SK-N-SH (cell line): ENCODE results near the gene BTF3. TPM values are rescaled to one million over a fixed set of nuclear protein-coding genes. Genes with fewer than 3 reads are reported as not detected.
A peak's percentile ranks its signal among the peaks of the same experiment; 100 is the strongest.

ENCODE experiments used
- CTCF ChIA-PET: fragments of 300-600, 350-600 bp; formaldehyde crosslinking; extraction: SDS; loops from one replicate; lab custom pipeline; 2021; lab: Yijun Ruan, JAX
- POLR2A ChIA-PET: fragments of 350-600 bp; sonication (Branson Sonifier 250); formaldehyde crosslinking; extraction: SDS; loops from one replicate; lab custom pipeline; 2020; ENCODE audit warnings: antibody characterized with exemption, inconsistent platforms; lab: Yijun Ruan, JAX
- DNase-seq: peaks from one replicate; pipeline ENCODE4 v3.0.0; 2012
- H2AFZ ChIP-seq: fragments of 200-600 bp; sonication (generic); 2 replicates; pipeline ENCODE4 v1.8.1; 2016; ENCODE audit warnings: antibody characterized with exemption, mild to moderate bottlenecking, low read depth
- H3F3A ChIP-seq: fragments of 200-600 bp; sonication (generic); replicated peaks from 2 replicates; pipeline ENCODE3; 2016; ENCODE audit warnings: antibody characterized with exemption, mild to moderate bottlenecking; ENCODE audit not compliant: insufficient read depth
- H3K27ac ChIP-seq, 2 experiments: fragments of 200-500 bp in 1 of 2; fragments of 200-600 bp in 1 of 2; sonication (Bioruptor generic) in 1 of 2; sonication (generic), shearing (Covaris generic) in 1 of 2; 2 replicates each; pipeline versions ENCODE4 v1.5.1 to v1.6.1; 2014 to 2016; ENCODE audit warnings: low read depth in 2 of 2, inconsistent platforms in 1 of 2, low read length in 1 of 2, mild to moderate bottlenecking in 1 of 2, mixed read lengths in 1 of 2
- H3K27me3 ChIP-seq: fragments of 200-600 bp; sonication (generic), shearing (Covaris generic); 2 replicates; pipeline ENCODE4 v1.6.1; 2016; ENCODE audit warnings: mixed run types; ENCODE audit not compliant: insufficient read depth
- H3K36me3 ChIP-seq, 2 experiments: fragments of 200-500 bp in 1 of 2; fragments of 200-600 bp in 1 of 2; sonication (Bioruptor generic) in 1 of 2; sonication (generic) in 1 of 2; replicated peaks in 1 of 2; 2 replicates each; pipeline versions ENCODE3 to v1.5.1; 2014 to 2016; ENCODE audit warnings: low read length in 1 of 2, mild to moderate bottlenecking in 1 of 2; ENCODE audit not compliant: insufficient read depth in 2 of 2, control insufficient read depth in 1 of 2
- H3K4me1 ChIP-seq, 2 experiments: fragments of 200-500 bp in 1 of 2; fragments of 200-600 bp in 1 of 2; sonication (Bioruptor generic) in 1 of 2; sonication (generic), shearing (Covaris generic) in 1 of 2; 2 replicates each; pipeline versions ENCODE4 v1.5.1 to v1.6.1; 2014 to 2016; ENCODE audit warnings: low read depth in 1 of 2, low read length in 1 of 2, mixed run types in 1 of 2; ENCODE audit not compliant: insufficient read depth in 2 of 2, control insufficient read depth in 1 of 2
- H3K4me2 ChIP-seq: fragments of 200-600 bp; sonication (generic), shearing (Covaris generic); 2 replicates; pipeline ENCODE4 v1.6.1; 2017; ENCODE audit warnings: mixed run types
- H3K4me3 ChIP-seq, 2 experiments: fragments of 200-500 bp in 1 of 2; fragments of 200-600 bp in 1 of 2; sonication (Bioruptor generic) in 1 of 2; sonication (generic), shearing (Covaris generic) in 1 of 2; 2 replicates each; pipeline versions ENCODE4 v1.5.1 to v1.8.1; 2014 to 2016; ENCODE audit warnings: low read depth in 2 of 2, inconsistent platforms in 1 of 2, low read length in 1 of 2, mild to moderate bottlenecking in 1 of 2, mixed read lengths in 1 of 2, moderate library complexity in 1 of 2
- H3K79me2 ChIP-seq: fragments of 200-600 bp; sonication (generic); 2 replicates; pipeline ENCODE4 v1.8.1; 2017; ENCODE audit warnings: mild to moderate bottlenecking; ENCODE audit not compliant: insufficient read depth
- H3K9ac ChIP-seq: fragments of 200-600 bp; sonication (generic); 2 replicates; pipeline ENCODE4 v1.6.1; 2017; ENCODE audit warnings: mixed run types
- H3K9me2 ChIP-seq: fragments of 200-600 bp; sonication (generic); 2 replicates; pipeline ENCODE4 v1.6.1; 2017; ENCODE audit warnings: mixed run types
- H3K9me3 ChIP-seq: fragments of 200-600 bp; sonication (generic); 2 replicates; pipeline ENCODE4 v1.6.1; 2017; ENCODE audit warnings: mixed run types, mild to moderate bottlenecking, moderate library complexity
- H4K20me1 ChIP-seq: fragments of 200-600 bp; sonication (generic); 2 replicates; pipeline ENCODE4 v1.6.1; 2017; ENCODE audit warnings: mild to moderate bottlenecking, mixed run types; ENCODE audit not compliant: insufficient read depth
- CHD2 ChIP-seq: fragments of 150-350 bp; IDR thresholded peaks from 2 replicates; pipeline ENCODE4 v1.6.1; 2018; ENCODE audit warnings: low read length; ENCODE audit not compliant: partially characterized antibody
- FOSL2 ChIP-seq: IDR thresholded peaks from 2 replicates; pipeline ENCODE4 v1.4.0; 2012; ENCODE audit warnings: low read depth, mild to moderate bottlenecking, moderate library complexity, borderline replicate concordance
- FOXM1 ChIP-seq: IDR thresholded peaks from 2 replicates; pipeline ENCODE4 v1.4.0; 2012; ENCODE audit warnings: low read depth, mild to moderate bottlenecking
- GABPA ChIP-seq: IDR thresholded peaks from 2 replicates; pipeline ENCODE4 v1.4.0; 2012; ENCODE audit warnings: low read depth, mild to moderate bottlenecking
- NRF1 ChIP-seq: IDR thresholded peaks from 2 replicates; pipeline ENCODE4 v1.6.1; 2012; ENCODE audit warnings: low read depth, mild to moderate bottlenecking, low read length
- RAD21 ChIP-seq: IDR thresholded peaks from 2 replicates; pipeline ENCODE4 v1.6.1; 2012; ENCODE audit warnings: mild to moderate bottlenecking, low read length
- RCOR1 ChIP-seq: fragments of 150-350 bp; IDR thresholded peaks from 2 replicates; pipeline ENCODE4 v1.6.1; 2017; ENCODE audit warnings: antibody characterized with exemption, low read length
- RFX5 ChIP-seq: IDR thresholded peaks from 2 replicates; pipeline ENCODE4 v1.6.1; 2012; ENCODE audit warnings: mild to moderate bottlenecking, improper control_type of control experiment, low read length
- SMC3 ChIP-seq: IDR thresholded peaks from 2 replicates; pipeline ENCODE4 v1.6.1; 2012; ENCODE audit warnings: low read depth, low read length, improper control_type of control experiment
- TAF1 ChIP-seq: IDR thresholded peaks from 2 replicates; pipeline ENCODE4 v1.6.1; 2012; ENCODE audit warnings: low read depth, mild to moderate bottlenecking, low read length, moderate library complexity, borderline replicate concordance
- WGBS: methylation state at CpG from one replicate; pipeline ENCODE4 v1.1.6; 2017; ENCODE audit warnings: low lambda C conversion rate; 5-methylcytosine and 5-hydroxymethylcytosine counted together
- polyA plus RNA-seq, 3 experiments: library from polyadenylated mRNA; depleted of rRNA; stranded (reverse); fragments of >200 nt; gene quantifications; 2 replicates each; pipeline ENCODE4 v1.2.3, GENCODE V29; 2012
- TF ChIP-seq, protein P1 (sequence below): fragments of 200-600 bp; sonication (generic); IDR thresholded peaks from 2 replicates; pipeline ENCODE4 v1.6.1; 2017; ENCODE audit warnings: antibody characterized with exemption, mild to moderate bottlenecking, moderate library complexity
- TF ChIP-seq, protein P2 (sequence below): IDR thresholded peaks from 2 replicates; pipeline ENCODE4 v1.6.1; 2012; ENCODE audit warnings: mild to moderate bottlenecking, low read depth, low read length, moderate library complexity
- TF ChIP-seq, protein P3 (sequence below): IDR thresholded peaks from 2 replicates; pipeline ENCODE4 v1.4.0; 2012; ENCODE audit warnings: low read depth, borderline replicate concordance
- TF ChIP-seq, protein P4 (sequence below): IDR thresholded peaks from 2 replicates; pipeline ENCODE4 v1.4.0; 2012; ENCODE audit warnings: low read depth

BTF3 gene
- polyA plus RNA-seq, 1 of the 3 experiments (the other 2 are of a cell fraction) = 492 TPM

DNA sequence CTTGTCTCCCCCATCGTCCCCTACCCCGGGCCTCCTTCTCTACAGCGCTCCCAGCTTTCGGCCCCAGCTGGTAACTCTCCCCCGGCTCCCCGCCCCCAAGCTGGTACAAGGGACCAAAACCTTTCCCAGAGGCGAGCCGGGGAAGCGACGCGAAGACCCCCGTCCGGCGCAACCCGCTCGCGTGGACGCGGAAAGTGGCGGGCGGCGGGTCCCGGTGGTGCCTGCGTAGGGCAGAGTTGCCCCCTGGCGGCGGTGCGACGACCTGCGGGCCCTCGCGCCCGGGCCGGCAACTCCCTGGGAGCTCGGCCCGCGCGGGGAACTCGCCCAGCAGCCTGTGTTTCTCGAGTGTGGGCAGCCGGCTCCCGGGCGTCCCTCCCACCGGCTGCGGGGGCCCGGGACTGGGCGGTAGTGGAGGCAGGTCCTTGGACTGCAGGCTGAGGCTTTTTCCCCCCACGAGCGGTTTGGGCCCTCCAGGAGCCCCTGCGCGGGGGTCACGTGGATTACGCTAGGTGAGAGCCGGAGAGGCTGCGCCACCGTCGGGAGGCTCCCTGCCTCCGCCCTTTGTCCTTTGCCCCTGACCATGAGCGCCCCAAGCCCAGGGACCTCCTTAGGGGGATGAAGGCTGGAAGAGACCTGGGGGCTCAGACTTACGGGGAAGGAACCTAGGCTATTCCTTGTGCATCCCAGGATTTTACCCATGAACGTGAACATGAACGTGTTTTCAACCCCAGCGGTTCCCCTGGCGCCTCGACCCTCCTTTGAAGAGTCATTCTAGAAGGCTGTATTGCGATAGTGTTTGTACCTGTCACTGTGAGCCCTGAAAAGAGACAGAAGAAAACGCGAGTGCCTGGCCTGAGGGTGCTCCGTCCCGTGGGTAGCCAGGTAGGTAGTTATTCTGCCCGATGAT is 46.8 kb upstream of the BTF3 start:
- no peak for TF ChIP-seq FOXM1
- TF ChIP-seq GABPA = no peak
- TF ChIP-seq, protein P1, sequence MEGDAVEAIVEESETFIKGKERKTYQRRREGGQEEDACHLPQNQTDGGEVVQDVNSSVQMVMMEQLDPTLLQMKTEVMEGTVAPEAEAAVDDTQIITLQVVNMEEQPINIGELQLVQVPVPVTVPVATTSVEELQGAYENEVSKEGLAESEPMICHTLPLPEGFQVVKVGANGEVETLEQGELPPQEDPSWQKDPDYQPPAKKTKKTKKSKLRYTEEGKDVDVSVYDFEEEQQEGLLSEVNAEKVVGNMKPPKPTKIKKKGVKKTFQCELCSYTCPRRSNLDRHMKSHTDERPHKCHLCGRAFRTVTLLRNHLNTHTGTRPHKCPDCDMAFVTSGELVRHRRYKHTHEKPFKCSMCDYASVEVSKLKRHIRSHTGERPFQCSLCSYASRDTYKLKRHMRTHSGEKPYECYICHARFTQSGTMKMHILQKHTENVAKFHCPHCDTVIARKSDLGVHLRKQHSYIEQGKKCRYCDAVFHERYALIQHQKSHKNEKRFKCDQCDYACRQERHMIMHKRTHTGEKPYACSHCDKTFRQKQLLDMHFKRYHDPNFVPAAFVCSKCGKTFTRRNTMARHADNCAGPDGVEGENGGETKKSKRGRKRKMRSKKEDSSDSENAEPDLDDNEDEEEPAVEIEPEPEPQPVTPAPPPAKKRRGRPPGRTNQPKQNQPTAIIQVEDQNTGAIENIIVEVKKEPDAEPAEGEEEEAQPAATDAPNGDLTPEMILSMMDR = peak; percentile 75
- peak; percentile 64 for TF ChIP-seq RAD21
- TF ChIP-seq SMC3 = peak; percentile 66
- TF ChIP-seq, protein P2, sequence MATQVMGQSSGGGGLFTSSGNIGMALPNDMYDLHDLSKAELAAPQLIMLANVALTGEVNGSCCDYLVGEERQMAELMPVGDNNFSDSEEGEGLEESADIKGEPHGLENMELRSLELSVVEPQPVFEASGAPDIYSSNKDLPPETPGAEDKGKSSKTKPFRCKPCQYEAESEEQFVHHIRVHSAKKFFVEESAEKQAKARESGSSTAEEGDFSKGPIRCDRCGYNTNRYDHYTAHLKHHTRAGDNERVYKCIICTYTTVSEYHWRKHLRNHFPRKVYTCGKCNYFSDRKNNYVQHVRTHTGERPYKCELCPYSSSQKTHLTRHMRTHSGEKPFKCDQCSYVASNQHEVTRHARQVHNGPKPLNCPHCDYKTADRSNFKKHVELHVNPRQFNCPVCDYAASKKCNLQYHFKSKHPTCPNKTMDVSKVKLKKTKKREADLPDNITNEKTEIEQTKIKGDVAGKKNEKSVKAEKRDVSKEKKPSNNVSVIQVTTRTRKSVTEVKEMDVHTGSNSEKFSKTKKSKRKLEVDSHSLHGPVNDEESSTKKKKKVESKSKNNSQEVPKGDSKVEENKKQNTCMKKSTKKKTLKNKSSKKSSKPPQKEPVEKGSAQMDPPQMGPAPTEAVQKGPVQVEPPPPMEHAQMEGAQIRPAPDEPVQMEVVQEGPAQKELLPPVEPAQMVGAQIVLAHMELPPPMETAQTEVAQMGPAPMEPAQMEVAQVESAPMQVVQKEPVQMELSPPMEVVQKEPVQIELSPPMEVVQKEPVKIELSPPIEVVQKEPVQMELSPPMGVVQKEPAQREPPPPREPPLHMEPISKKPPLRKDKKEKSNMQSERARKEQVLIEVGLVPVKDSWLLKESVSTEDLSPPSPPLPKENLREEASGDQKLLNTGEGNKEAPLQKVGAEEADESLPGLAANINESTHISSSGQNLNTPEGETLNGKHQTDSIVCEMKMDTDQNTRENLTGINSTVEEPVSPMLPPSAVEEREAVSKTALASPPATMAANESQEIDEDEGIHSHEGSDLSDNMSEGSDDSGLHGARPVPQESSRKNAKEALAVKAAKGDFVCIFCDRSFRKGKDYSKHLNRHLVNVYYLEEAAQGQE = no peak
- no peak for TF ChIP-seq RFX5
- TF ChIP-seq RCOR1 = no peak
- TF ChIP-seq, protein P3, sequence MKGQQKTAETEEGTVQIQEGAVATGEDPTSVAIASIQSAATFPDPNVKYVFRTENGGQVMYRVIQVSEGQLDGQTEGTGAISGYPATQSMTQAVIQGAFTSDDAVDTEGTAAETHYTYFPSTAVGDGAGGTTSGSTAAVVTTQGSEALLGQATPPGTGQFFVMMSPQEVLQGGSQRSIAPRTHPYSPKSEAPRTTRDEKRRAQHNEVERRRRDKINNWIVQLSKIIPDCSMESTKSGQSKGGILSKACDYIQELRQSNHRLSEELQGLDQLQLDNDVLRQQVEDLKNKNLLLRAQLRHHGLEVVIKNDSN = peak; percentile 60; the same call in 1 of the 2 replicates
- TF ChIP-seq, protein P4, sequence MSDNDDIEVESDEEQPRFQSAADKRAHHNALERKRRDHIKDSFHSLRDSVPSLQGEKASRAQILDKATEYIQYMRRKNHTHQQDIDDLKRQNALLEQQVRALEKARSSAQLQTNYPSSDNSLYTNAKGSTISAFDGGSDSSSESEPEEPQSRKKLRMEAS = peak; percentile 20
- 0 out of 2 replicates have a peak, but pooled peaks have one; percentile 0 for TF ChIP-seq FOSL2
- TF ChIP-seq TAF1 = no peak
- no peak for TF ChIP-seq NRF1
- TF ChIP-seq CHD2 = no peak
- peak overlapping the region; percentile 95 for H3K4me2 ChIP-seq
- H3K4me1 ChIP-seq = peaks cover 10 to 12% of the 10 kb centered on the region in 2 experiments; a peak in 1 of 4 replicates
- no peaks in the 10 kb centered on the region for H3K9me3 ChIP-seq
- 4% methylated on average over 31 of the region's 70 CpGs for WGBS
- peak; percentile 83 for DNase-seq
- no peaks in the 10 kb centered on the region for H3K9me2 ChIP-seq
- peaks cover 32% of the 10 kb centered on the region for H3F3A ChIP-seq
- H3K27ac ChIP-seq = peak overlapping the region in 1 of 2 experiments; percentile 93; a peak in 2 of 4 replicates
- peak overlapping the region; percentile 53 to 74 for H3K4me3 ChIP-seq
- ChIA-PET CTCF (interaction anchor here (0.6 to 2.9 kb wide), 68 partner anchors 9 to 1233 kb away, joined by 3 to 42 read pairs (median 4); partner anchors contain the start of genes BTF3 and FCHO2), POLR2A (interaction anchor here (0.6 kb wide), 1 partner anchor 498 kb away, joined by 3 read pairs; no protein-coding TSS in a partner anchor)
- peaks cover 25% of the 10 kb centered on the region for H3K79me2 ChIP-seq
- peak overlapping the region; percentile 60 for H3K9ac ChIP-seq
- H4K20me1 ChIP-seq = peaks cover 4% of the 10 kb centered on the region
- H2AFZ ChIP-seq = peak overlapping the region; percentile 75
- H3K36me3 ChIP-seq = peaks cover 3% of the 10 kb centered on the region in 2 experiments
- no peaks in the 10 kb centered on the region for H3K27me3 ChIP-seq
